Stimulated activated CD4-positive, alpha-beta T cell treated with anti-CD3 and anti-CD28 coated beads, Interleukin-12 subunit alpha, Interleukin-12 subunit beta, amount 100 ng/mL, for 4 hours (primary cell): ENCODE data around the gene SMOC2.

Experiments
- DNase-seq: peaks from one replicate; pipeline ENCODE4 v3.0.0-alpha.2; 2020

Gene SMOC2

GRCh38 chr6:168447700-168448099 lies 6.7 kb downstream of the SMOC2 start:
- no peak for DNase-seq

DNA sequence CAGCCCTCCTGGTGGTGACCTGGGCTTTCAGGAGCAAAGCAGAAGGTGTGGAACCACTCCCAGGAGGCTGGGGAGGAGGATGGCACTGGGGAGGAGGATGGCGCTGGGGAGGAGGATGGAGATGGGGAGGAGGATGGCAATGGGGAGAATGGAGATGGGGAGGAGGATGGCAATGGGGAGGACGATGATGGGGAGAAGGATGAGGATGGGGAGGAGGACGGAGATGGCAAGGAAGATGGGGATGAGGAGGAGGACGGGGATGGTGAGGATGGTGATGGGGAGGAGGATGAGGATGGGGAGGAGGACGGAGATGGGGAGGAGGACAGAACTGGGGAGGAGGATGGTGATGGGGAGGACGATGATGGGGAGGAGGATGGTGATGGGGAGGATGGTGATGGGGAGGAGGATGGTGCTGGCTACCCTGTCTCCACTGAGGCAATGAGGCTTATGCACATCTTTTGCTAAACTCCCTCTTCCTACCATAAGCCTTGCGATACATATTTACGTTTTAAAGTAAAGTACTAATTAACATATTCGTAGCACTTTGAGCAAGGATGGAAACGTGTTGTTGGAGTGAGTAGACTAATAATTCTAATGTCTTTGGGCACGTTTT lies 7.4 kb downstream of the SMOC2 start:
- no peak for DNase-seq

GRCh38 chr6:168450917-168451316 lies 9.9 kb downstream of the SMOC2 start:
- no peak for DNase-seq

DNA sequence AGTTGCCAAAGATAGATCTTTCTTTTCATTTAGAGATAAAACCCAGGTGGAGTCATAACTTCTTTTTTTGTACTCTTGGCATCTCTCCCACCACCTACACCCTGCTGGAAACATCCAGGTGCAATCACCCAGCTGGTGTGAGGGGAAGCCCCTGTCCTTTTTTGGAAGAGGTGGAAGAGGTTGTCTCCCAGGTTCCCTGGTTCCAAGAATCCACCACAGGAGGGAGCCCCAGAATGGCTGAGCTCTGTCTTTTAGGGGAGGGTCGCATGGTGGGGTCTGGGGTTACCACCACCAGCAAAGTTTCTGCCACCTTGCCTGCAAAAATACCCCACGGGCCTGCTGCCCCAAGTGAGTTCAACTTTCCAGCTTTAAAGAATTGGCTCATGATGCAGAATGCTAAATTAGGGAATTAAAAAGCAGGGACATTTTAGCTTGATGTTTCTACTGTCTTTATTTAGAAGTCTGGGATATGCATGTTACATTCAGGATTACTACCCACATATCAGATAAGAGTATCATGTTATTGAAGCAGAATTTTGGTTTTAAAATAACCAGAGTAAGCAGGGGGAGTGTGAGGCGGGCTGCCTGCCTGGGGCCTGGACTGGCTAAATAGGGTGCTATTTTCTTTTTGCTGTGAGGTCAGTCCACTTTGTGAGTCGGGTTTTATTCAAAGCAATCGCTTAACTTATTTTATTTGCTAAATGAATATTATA lies 11.0 kb downstream of the SMOC2 start:
- DNase-seq, result no peak

DNA sequence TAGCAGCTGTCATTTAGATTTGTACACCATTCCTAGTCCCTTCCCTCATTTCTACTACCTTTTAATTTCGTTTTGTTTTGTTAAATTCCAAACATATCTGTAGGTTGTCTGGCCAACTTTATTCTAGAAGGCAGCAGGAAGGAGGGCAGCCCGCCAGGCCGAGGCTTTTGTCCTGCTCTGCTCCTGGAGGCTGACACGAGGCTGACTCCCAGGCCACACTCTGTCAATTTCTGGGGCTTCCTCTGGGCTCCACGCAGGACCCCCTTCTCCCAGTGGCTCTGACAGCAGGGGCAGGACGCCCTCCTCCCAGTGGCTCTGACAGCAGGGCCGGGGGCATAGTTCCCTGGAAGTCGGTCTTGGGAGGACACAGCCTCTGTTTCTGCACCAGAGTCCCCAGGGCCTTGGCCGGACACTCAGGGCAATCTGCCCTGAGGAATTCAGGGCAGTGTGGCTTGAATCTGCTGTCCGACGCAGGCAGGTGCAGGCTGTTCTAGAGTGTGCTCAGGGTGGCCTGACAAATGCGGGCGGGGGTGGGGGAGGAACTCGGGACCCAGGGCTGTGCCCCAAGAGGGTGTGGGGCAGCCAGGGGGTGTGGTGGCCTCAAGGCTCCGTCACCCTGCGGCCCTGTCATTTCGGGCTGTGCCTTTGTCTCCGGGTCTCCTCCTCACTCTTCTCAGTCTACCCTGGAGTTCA lies 11.8 kb downstream of the SMOC2 start:
- no peak for DNase-seq

DNA sequence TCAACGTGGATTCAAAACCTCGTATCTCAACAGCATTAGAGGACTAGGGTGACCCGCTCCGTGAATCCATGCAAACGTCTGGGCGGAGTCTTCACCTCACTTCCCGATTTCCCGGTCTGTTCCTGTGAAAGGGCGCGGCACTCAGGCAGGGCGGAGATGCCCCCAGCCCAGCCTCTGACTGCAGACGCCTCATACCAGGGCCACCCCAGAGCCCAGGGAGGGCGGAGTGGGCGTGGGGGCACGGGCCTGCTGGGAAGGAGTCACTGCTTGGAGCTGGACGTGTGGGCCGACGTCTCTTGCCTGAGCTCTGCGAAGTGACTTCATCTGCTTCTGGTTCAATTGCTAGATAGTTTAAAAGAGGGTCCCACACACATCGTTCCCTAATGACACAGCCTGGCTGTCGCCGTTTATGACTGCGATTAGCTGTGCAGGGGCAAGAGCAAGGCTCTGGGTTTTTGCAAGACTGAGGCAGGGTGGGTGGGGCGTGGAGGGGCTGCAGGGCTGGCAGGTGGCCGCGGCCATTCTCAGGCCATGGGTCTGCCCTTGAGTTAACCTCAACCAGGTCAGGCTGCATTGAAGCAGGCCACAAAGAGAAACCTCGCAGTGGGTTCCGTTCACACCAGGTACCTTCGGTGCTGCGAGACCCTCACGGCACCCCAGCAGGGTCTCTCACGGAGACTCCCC lies 15.0 kb downstream of the SMOC2 start:
- no peak for DNase-seq

- DNase-seq, result no peak
Observed at GRCh38 chr6:168456907-168457652, 16.1 kb downstream of the SMOC2 start.

DNA sequence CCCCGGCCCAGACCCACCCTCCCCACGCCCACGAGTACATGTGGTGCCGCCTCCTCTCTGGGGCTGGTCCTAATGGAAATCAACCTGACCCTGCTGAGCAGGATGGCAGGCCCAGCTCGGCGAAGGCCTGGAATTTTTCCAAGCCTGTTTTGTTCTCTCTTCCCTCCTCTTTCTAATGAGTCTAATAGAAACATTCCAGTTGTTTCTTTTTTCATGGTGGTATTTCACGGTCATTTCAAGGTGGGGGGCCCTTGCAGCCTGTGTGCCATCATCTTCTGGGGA lies 16.6 kb downstream of the SMOC2 start:
- no peak for DNase-seq

DNA sequence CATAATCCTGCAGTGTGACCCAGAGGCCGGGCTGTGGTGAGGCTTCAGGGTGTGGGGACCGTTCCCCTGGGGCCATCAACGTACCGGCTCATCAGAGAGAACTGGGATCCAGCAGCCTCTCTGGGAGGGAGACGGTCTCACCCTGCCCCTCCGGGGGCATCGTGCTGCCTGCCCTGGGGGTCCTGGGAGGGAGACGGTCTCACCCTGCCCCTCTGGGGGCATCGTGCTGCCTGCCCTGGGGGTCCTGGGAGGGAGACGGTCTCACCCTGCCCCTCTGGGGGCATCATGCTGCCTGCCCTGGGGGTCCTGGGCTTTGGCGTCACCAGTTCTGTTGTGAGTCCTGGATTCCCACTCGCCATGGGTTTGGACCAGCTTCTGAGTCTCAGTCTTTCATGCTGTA lies 17.1 kb downstream of the SMOC2 start:
- DNase-seq, result no peak

GRCh38 chr6:168459572-168459971 lies 18.6 kb downstream of the SMOC2 start:
- no peak for DNase-seq

DNA sequence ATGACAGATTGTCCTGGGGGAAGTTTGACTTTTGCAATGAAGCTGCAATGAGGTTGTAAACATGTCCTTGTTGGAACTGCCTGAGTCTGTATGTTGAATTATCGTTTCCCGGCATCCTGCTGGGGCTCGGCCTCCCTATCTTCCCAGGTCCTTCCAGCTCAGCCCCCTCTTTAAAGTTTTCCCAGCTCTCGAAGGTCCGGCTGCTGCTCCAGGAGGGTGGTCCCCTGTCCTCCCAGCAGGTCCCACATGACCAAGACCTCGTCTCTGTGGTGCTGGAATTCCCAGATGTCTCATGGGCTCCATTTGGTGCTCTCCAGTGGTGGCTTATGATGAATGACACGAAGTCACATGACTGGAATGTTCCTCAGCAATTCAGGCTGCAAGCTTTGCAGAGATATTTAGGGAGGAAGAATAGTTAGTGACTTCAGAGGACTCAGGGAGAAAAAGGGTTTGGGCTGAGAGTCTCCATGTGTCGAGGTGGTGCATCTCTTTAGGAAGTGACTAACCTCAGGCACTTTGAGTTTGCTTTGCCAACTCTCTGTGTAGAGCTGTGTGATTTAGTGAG lies 21.4 kb downstream of the SMOC2 start:
- DNase-seq, result no peak

DNA sequence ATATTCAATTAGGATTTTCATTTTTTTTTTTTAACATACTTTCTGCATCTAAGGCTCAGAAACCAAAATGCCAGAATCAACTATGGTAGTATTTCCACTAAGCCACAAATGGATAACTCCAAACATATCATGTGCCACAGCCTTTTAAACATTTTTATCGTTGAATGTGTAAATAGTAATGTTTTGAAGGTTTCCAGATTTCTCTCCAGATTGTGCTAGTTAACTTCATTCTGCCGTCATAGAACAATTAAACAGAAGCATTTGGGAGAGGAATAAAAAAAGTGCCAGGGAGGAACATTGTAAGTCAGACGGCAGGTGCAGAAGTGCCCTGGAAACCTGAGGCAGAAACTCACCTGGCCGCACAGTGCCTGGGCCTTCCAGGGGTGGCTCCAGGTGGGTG lies 23.6 kb downstream of the SMOC2 start:
- no peak for DNase-seq

GRCh38 chr6:168468045-168468444 lies 27.1 kb downstream of the SMOC2 start:
- DNase-seq, result no peak

GRCh38 chr6:168469521-168469920 lies 28.5 kb downstream of the SMOC2 start:
- no peak for DNase-seq

GRCh38 chr6:168469926-168470325 lies 28.9 kb downstream of the SMOC2 start:
- DNase-seq, result no peak

DNA sequence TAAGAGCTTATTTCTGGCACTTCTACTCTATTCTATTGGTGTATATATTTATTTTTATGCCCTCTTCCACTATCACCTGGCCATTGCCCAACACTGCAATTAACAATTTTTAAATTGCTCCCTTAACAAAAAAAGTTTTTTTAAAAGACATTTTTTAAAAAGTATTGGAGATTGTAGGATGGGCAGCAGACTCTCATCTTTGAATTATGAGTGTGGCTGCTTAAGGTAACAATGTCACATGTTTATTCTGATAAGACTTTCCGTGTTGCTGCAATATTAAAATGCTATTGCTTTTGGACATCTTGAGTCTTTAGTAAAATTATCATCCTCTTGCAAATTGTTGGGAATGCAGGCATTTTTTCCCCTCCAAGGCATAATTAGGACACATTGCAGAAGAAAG lies 31.4 kb downstream of the SMOC2 start:
- DNase-seq, result no peak

GRCh38 chr6:168473197-168473596 lies 32.2 kb downstream of the SMOC2 start:
- no peak for DNase-seq

GRCh38 chr6:168475188-168476013 lies 34.4 kb downstream of the SMOC2 start:
- DNase-seq, result no peak

DNA sequence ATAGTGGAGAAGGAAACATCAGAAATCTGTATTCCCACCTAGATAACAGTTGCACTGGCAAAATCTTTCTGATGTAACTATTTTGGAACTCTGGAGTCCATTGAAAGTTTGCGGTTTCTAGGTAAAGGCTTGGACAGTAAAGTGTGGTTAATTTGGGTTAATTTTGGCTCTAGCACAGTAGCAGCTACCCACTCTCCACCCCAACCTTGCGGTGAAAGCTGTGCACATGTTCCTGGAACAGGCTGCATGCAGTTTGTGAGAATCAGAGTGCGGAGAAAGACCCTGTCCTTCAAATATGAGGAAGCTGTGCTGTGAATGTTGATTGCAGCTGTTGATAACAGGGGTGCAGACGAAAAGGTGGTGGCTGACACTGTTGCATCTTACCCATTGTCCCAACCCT lies 38.4 kb downstream of the SMOC2 start:
- no peak for DNase-seq

DNA sequence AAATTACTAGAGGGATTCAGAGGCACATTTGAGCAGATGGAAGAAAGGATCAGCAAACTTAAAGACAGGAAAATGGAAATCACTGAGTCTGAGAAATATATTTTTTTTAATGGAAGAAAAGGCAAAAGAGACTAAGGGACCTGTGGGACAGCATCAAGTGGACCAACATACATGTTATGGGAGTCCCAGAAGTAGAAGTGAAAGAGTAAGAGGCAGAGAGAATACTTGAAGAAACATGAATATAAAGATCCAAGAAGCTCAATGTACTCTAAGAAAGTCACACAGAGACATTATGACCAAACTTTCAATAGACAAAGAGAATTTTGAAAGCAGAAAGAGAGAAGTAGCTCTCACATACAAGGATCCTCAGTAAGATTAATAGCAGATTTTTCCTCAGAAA lies 39.5 kb downstream of the SMOC2 start:
- no peak for DNase-seq

GRCh38 chr6:168485818-168486217 lies 44.8 kb downstream of the SMOC2 start:
- no peak for DNase-seq

- DNase-seq, result no peak
Observed at GRCh38 chr6:168490757-168491156, 49.8 kb downstream of the SMOC2 start.
